Mesodermal cell (in vitro differentiated cells): Measurements from ENCODE around the gene ZNF527. TPM values are rescaled to one million over a fixed set of nuclear protein-coding genes. Genes with fewer than 3 reads are reported as not detected.

Experiments
- H3K27ac ChIP-seq: 2 replicates; pipeline ENCODE4 v1.7.0; 2013; ENCODE audit warnings: mild to moderate bottlenecking, low read depth, low read length, moderate library complexity; ENCODE audit not compliant: severe bottlenecking
- H3K36me3 ChIP-seq: 2 replicates; pipeline ENCODE4 v1.7.1; 2013; ENCODE audit warnings: mild to moderate bottlenecking, low read length, moderate library complexity; ENCODE audit not compliant: control insufficient read depth, insufficient read depth
- H3K4me1 ChIP-seq: one replicate; pipeline ENCODE4 v1.7.1; 2013; ENCODE audit warnings: mild to moderate bottlenecking, low read length; ENCODE audit not compliant: insufficient read depth, control insufficient read depth, poor library complexity, severe bottlenecking
- H3K4me3 ChIP-seq: 2 replicates; pipeline ENCODE4 v1.7.0; 2013; ENCODE audit warnings: low read length, control low read depth, mild to moderate bottlenecking; ENCODE audit not compliant: insufficient read depth, poor library complexity, severe bottlenecking; ENCODE audit errors: extremely low read depth
- H3K9me3 ChIP-seq: 2 replicates; pipeline ENCODE4 v1.7.1; 2013; ENCODE audit warnings: mild to moderate bottlenecking, low read length, moderate library complexity; ENCODE audit not compliant: control insufficient read depth
- WGBS, 2 experiments: methylation state at CpG; one replicate each; pipeline ENCODE4 v1.1.5; 2013; ENCODE audit warnings: missing lambda C conversion rate in 2 of 2; ENCODE audit not compliant: insufficient coverage in 2 of 2; 5-methylcytosine and 5-hydroxymethylcytosine counted together
- polyA plus RNA-seq, 2 experiments: library from polyadenylated mRNA; stranded (reverse); fragments of 50-300 nt; gene quantifications; one replicate each; pipeline ENCODE4 v1.2.3, GENCODE V29; 2013

Gene ZNF527
- 2.0 TPM for polyA plus RNA-seq (2013, experiment 1 of 2)
- 2.6 TPM for polyA plus RNA-seq (2013, experiment 2 of 2)

- Histone ChIP-seq H3K27ac (peak within 1 kb of the TSS; percentile 71), H3K4me3 (peak within 1 kb of the TSS; percentile 61), H3K9me3 (peaks cover 34% of the 10 kb centered on the region), H3K36me3 (peaks cover 21% of the 10 kb centered on the region), H3K4me1 (no peaks in the 10 kb centered on the region)
- WGBS, 2 experiments = 6 to 7% methylated on average over 44 to 52 of the region's 58 CpGs
Observed at GRCh38 chr19:37370880-37371661, at the start of gene ZNF527. Gene ZNF527, plus strand, starts transcription at chr19:37371099. Its CDS starts 3,100 bp downstream, at chr19:37374199.

- Histone ChIP-seq H3K4me3 (no peak overlapping the region), H3K4me1 (no peaks in the 10 kb centered on the region), H3K27ac (no peak overlapping the region), H3K9me3 (peaks cover 5% of the 10 kb centered on the region), H3K36me3 (peaks cover 60% of the 10 kb centered on the region)
- WGBS, 2 experiments = no CpG with 5 or more reads among the region's 1 CpG
Observed at GRCh38 chr19:37329686-37330085, 41.2 kb upstream of the ZNF527 start.

GRCh38 chr19:37332839-37333238, 38.1 kb upstream of the ZNF527 start:
- H3K4me3 ChIP-seq = no peak overlapping the region
- H3K9me3 ChIP-seq = peaks cover 14% of the 10 kb centered on the region
- peaks cover 45% of the 10 kb centered on the region for H3K36me3 ChIP-seq
- H3K4me1 ChIP-seq = no peaks in the 10 kb centered on the region
- H3K27ac ChIP-seq = no peak overlapping the region

- no peak overlapping the region for H3K27ac ChIP-seq
- no peaks in the 10 kb centered on the region for H3K4me1 ChIP-seq
- whole genome bisulfite sequencing, 2 experiments = 100% methylated on average over 1 of the region's 1 CpG
- H3K36me3 ChIP-seq = peaks cover 41% of the 10 kb centered on the region
- peaks cover 14% of the 10 kb centered on the region for H3K9me3 ChIP-seq
- H3K4me3 ChIP-seq = no peak overlapping the region
Observed at GRCh38 chr19:37333457-37333856, 37.4 kb upstream of the ZNF527 start.

DNA sequence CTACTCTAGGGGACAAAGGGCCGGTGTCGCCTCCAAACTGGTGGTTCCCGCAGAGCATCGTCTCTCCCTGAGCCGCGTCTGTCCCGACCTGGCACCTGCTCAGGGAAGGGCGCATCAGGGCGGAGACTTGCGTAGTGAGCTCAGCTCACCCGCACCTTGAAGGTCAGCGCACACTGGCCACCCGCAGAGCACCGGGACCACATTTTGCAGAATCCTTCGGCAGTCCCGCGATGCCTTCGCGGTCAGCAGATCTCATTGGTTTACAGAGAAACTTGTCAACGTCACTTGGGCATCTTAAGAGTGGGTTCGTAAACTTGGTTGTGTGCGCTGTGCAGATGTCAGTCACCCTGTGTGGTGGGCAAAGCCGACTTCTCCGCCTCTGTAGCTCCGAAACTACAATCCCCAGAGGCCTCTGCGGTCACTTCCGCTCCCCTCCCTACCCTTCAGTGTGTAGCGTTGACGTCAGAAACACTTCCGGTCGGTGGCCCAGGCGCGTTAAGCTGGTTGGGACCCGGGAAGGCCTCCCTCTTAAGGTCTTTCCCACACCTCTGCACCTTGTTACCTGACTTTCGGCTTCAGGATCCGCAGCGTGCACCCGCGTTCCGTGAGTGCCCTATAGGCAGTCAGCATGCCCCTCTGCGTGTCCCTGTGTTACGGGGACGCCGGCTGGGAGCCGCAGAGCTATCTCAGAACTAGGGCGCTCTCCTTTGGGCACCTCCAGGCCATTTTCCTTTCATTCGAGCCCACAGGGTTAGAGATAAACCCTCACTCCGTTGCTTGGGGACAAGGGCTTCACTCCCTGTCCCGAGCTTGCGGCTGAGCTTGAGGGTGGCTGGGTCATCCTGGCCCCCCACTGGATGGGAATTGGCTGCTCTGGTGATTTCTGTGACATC, 36.5 kb upstream of the ZNF527 start:
- peak overlapping the region; percentile 65 for H3K27ac ChIP-seq
- peaks cover 37% of the 10 kb centered on the region for H3K36me3 ChIP-seq
- peak overlapping the region; percentile 62 for H3K4me3 ChIP-seq
- WGBS, 2 experiments = 48 to 50% methylated on average over 47 to 50 of the region's 50 CpGs
- H3K4me1 ChIP-seq = no peaks in the 10 kb centered on the region
- H3K9me3 ChIP-seq = peaks cover 14% of the 10 kb centered on the region

GRCh38 chr19:37342753-37343152, 28.1 kb upstream of the ZNF527 start:
- H3K4me3 ChIP-seq = no peak overlapping the region
- WGBS, 2 experiments = 100% methylated on average over 1 of the region's 5 CpGs; no CpG with 5 or more reads in 1 of the 2 experiments
- no peaks in the 10 kb centered on the region for H3K4me1 ChIP-seq
- H3K9me3 ChIP-seq = peaks cover 6% of the 10 kb centered on the region
- peaks cover 67% of the 10 kb centered on the region for H3K36me3 ChIP-seq
- no peak overlapping the region for H3K27ac ChIP-seq

DNA sequence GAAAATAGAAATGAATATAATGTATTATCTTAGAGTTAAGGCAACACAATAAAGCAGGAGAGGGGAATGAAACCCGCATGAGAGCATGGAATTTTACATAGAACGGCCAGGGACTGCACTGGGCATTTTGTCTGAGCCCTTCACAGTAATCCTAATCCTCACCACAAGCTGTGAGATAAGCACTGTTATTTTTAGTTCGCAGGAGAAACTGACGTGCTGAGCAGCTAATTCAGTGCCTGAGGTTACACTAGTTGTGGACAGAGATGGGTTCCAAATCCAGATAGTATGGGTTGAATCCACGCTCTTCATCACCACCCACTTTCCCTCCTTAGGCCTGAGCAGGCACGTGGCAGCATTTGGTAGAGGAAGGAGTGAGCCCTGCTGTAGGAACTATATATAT, 24.8 kb upstream of the ZNF527 start:
- H3K27ac ChIP-seq = no peak overlapping the region
- H3K36me3 ChIP-seq = peaks cover 70% of the 10 kb centered on the region
- peaks cover 4% of the 10 kb centered on the region for H3K9me3 ChIP-seq
- 85% methylated on average over 4 of the region's 6 CpGs; no CpG with 5 or more reads in 1 of the 2 experiments for WGBS, 2 experiments
- no peaks in the 10 kb centered on the region for H3K4me1 ChIP-seq
- no peak overlapping the region for H3K4me3 ChIP-seq

GRCh38 chr19:37348060-37348459, 22.8 kb upstream of the ZNF527 start:
- no peaks in the 10 kb centered on the region for H3K4me1 ChIP-seq
- no peak overlapping the region for H3K27ac ChIP-seq
- 80 to 83% methylated on average over 2 of the region's 3 CpGs for WGBS, 2 experiments
- H3K9me3 ChIP-seq = no peaks in the 10 kb centered on the region
- no peak overlapping the region for H3K4me3 ChIP-seq
- H3K36me3 ChIP-seq = peaks cover 67% of the 10 kb centered on the region

- peaks cover 4% of the 10 kb centered on the region for H3K9me3 ChIP-seq
- no peaks in the 10 kb centered on the region for H3K4me1 ChIP-seq
- H3K4me3 ChIP-seq = no peak overlapping the region
- peaks cover 62% of the 10 kb centered on the region for H3K36me3 ChIP-seq
- no peak overlapping the region for H3K27ac ChIP-seq
Observed at GRCh38 chr19:37353968-37354367, 16.9 kb upstream of the ZNF527 start.

DNA sequence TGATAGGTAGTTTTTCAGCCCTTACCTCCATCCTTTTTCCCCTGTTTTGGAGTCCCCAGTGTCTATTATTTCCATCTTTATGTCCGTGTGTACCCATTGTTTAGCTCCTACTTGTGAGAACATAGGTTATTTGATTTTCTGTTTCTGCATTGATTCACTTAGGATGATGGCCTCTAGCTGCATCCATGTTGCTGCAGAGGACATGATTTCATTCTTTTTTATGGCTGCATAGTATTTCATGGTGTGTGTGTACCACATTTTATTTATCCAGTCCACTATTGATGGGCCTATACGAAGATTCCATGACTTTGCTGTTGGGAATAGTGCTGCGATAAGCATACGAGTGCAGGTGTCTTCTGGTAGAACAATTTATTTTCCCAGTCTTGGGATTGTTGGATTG, 15.0 kb upstream of the ZNF527 start:
- Histone ChIP-seq H3K4me1 (no peaks in the 10 kb centered on the region), H3K9me3 (peaks cover 4% of the 10 kb centered on the region), H3K27ac (no peak overlapping the region), H3K4me3 (no peak overlapping the region), H3K36me3 (peaks cover 71% of the 10 kb centered on the region)
- WGBS, 2 experiments = 100% methylated on average over 1 of the region's 4 CpGs; no CpG with 5 or more reads in 1 of the 2 experiments
